GM12878 (cell line): ENCODE measurements around the gene ZBTB7B. TPM values are rescaled to one million over a fixed set of nuclear protein-coding genes. Genes with fewer than 3 reads are reported as not detected.

Experiments
- ATAC-seq: fragments of 200-7000 bp; cut with Tn5 transposase; 3 replicates; pipeline ENCODE4 v1.9.1; 2020; ENCODE audit warnings: mild to moderate bottlenecking, moderate library complexity
- BruUV-seq: library from RNA; stranded (reverse); fragments of 400-500 nt; replicated peaks from 2 replicates; lab custom pipeline; 2021; lab: Mats Ljungman, UMichigan
- CTCF ChIA-PET: fragments of 300-600 bp; sonication (Branson Sonifier 250); formaldehyde crosslinking; extraction: SDS; loops from one replicate; lab custom pipeline; 2021; ENCODE audit warnings: inconsistent platforms; lab: Yijun Ruan, JAX
- POLR2A ChIA-PET: fragments of 350-600 bp; formaldehyde crosslinking; extraction: SDS; loops from one replicate; lab custom pipeline; 2021; ENCODE audit warnings: inconsistent platforms; lab: Charles Lee
- RAD21 ChIA-PET: fragments of 300-600 bp; sonication (Branson Sonifier 250); formaldehyde crosslinking; loops from one replicate; lab custom pipeline; 2023; ENCODE audit warnings: antibody characterized with exemption; ENCODE audit not compliant: unreplicated experiment; lab: Charles Lee
- SMC1A ChIA-PET: fragments of 300-600 bp; sonication (Branson Sonifier 250); formaldehyde crosslinking; loops from one replicate; lab custom pipeline; 2023; ENCODE audit not compliant: unreplicated experiment, uncharacterized antibody; lab: Charles Lee
- DNase-seq: peaks from one replicate; pipeline ENCODE4 v3.0.0-alpha.2; 2011; ENCODE audit warnings: low read depth, low spot score
- FAIRE-seq: peaks from 3 replicates; lab custom pipeline; 2011; peaks lifted over from hg19 to GRCh38; lab: Jason Lieb, UNC
- H2AFZ ChIP-seq: 2 replicates; pipeline ENCODE4 v1.6.0; 2011; ENCODE audit warnings: low read depth, low read length, control low read depth; ENCODE audit not compliant: control insufficient read depth
- H3K27ac ChIP-seq: 2 replicates; pipeline ENCODE4 v1.5.1; 2011; ENCODE audit warnings: control low read depth; ENCODE audit not compliant: control insufficient read depth, insufficient read depth
- H3K27me3 ChIP-seq, 2 experiments: replicated peaks in 1 of 2; 2 replicates each; pipeline versions ENCODE4 v1.6.0 to v1.6.1; 2011; ENCODE audit warnings: low read length in 1 of 2; ENCODE audit not compliant: control insufficient read depth in 2 of 2, insufficient read depth in 2 of 2
- H3K36me3 ChIP-seq, 2 experiments: 2 replicates each; pipeline ENCODE4 v1.5.1; 2011; ENCODE audit warnings: low read length in 1 of 2; ENCODE audit not compliant: control insufficient read depth in 2 of 2, insufficient read depth in 2 of 2
- H3K4me1 ChIP-seq: 2 replicates; pipeline ENCODE4 v1.6.1; 2011; ENCODE audit warnings: mild to moderate bottlenecking, low read length, moderate library complexity, mixed read lengths; ENCODE audit not compliant: control insufficient read depth, insufficient read depth
- H3K4me2 ChIP-seq: 2 replicates; pipeline ENCODE4 v1.6.0; 2011; ENCODE audit warnings: control low read depth; ENCODE audit not compliant: control insufficient read depth, insufficient read depth
- H3K4me3 ChIP-seq: fragments of 200-600 bp; sonication (generic); 2 replicates; pipeline ENCODE4 v1.5.1; 2016
- H3K79me2 ChIP-seq: 2 replicates; pipeline ENCODE4 v1.6.0; 2011; ENCODE audit warnings: low read length; ENCODE audit not compliant: control insufficient read depth, insufficient read depth
- H3K9ac ChIP-seq: 2 replicates; pipeline ENCODE4 v1.8.0; 2011; ENCODE audit warnings: low read length, control low read depth, mixed read lengths; ENCODE audit not compliant: control insufficient read depth, insufficient read depth
- H3K9me3 ChIP-seq: replicated peaks from 3 replicates; pipeline ENCODE4 v1.5.1; 2011; ENCODE audit warnings: mild to moderate bottlenecking, low read length; ENCODE audit not compliant: control insufficient read depth, insufficient read depth
- H4K20me1 ChIP-seq: 2 replicates; pipeline ENCODE4 v1.6.0; 2011; ENCODE audit not compliant: control insufficient read depth, insufficient read depth
- KLF5 ChIP-seq: fragments of 450-650 bp; IDR thresholded peaks from 2 replicates; pipeline ENCODE4 v1.6.1; 2014; ENCODE audit warnings: mild to moderate bottlenecking; ENCODE audit not compliant: partially characterized antibody
- RFX5 ChIP-seq: IDR thresholded peaks from 2 replicates; pipeline ENCODE4 v1.6.1; 2011; ENCODE audit warnings: low read depth, low read length, improper control_type of control experiment
- ZNF274 ChIP-seq: IDR thresholded peaks from one replicate; pipeline ENCODE4 v1.8.0; 2011; ENCODE audit not compliant: insufficient read length, insufficient read depth
- WGBS: methylation state at CpG from one replicate; pipeline ENCODE4 v1.1.6; 2016; ENCODE audit warnings: low lambda C conversion rate; ENCODE audit not compliant: insufficient replicate concordance, insufficient coverage; ENCODE audit errors: missing lambda C conversion rate; 5-methylcytosine and 5-hydroxymethylcytosine counted together
- in situ Hi-C: fragments of 300-500 bp; cut with MboI; formaldehyde crosslinking; loops from 9 replicates; pipeline ENCODE4 v1.14.3; 2018; ENCODE audit warnings: mixed read lengths
- intact Hi-C: fragments of 100-400 bp; cut with micrococcal nuclease; formaldehyde crosslinking; loops from one replicate; pipeline ENCODE4 v1.14.2; 2022; ENCODE audit not compliant: unreplicated experiment
- polyA plus RNA-seq, 11 experiments: library from polyadenylated mRNA; depleted of rRNA in 4 of 11; unstranded in 6 of 11; stranded (reverse) in 5 of 11; fragments of >200 nt; fragmentation: Nextera tagmentation in 4 of 11; fragmentation: Illumina TruSeq in 1 of 11; extraction: Ambion mirVana in 4 of 11; extraction: Trizol in 1 of 11; gene quantifications; 1 replicate in 1 of 11; 2 replicates in 10 of 11; pipeline versions ENCODE4 v1.2.1 to v1.2.3, GENCODE V29; 2011 to 2016; ENCODE audit warnings: inconsistent platforms in 2 of 11, missing spikeins in 2 of 11, low read depth in 1 of 11
- total RNA-seq, 4 experiments: library from RNA; depleted of rRNA in 3 of 4; stranded (reverse); fragments of >200 nt in 3 of 4; fragmentation: Illumina TruSeq in 1 of 4; extraction: Trizol in 1 of 4; gene quantifications; 2 replicates each; pipeline versions ENCODE4 v1.2.1 to v1.2.3, GENCODE V29; 2013 to 2021
- TF ChIP-seq, protein P1 (sequence below): fragments of 450-650 bp; IDR thresholded peaks from 2 replicates; pipeline ENCODE4 v1.6.1; 2014; ENCODE audit warnings: mild to moderate bottlenecking
- TF ChIP-seq, protein P2 (sequence below): fragments of 450-650 bp; formaldehyde crosslinking; IDR thresholded peaks from 2 replicates; pipeline ENCODE4 v1.4.0; 2020; ENCODE audit warnings: mild to moderate bottlenecking, moderate library complexity
- TF ChIP-seq, protein P3 (sequence below): fragments of 450-650 bp; formaldehyde crosslinking; IDR thresholded peaks from 2 replicates; pipeline ENCODE4 v1.4.0; 2022; ENCODE audit warnings: mild to moderate bottlenecking, moderate library complexity
- TF ChIP-seq, protein P4 (sequence below): fragments of 450-650 bp; IDR thresholded peaks from 2 replicates; pipeline ENCODE4 v1.6.1; 2018; ENCODE audit warnings: mild to moderate bottlenecking, low read depth, moderate library complexity; ENCODE audit not compliant: partially characterized antibody

ZBTB7B gene
- total and polyA plus RNA-seq, 10 of the 15 experiments (the other 5 are each of a cell fraction or from before 2014, with no cell fraction given) = 0.11 to 44.9 (median 11.3) TPM

DNA sequence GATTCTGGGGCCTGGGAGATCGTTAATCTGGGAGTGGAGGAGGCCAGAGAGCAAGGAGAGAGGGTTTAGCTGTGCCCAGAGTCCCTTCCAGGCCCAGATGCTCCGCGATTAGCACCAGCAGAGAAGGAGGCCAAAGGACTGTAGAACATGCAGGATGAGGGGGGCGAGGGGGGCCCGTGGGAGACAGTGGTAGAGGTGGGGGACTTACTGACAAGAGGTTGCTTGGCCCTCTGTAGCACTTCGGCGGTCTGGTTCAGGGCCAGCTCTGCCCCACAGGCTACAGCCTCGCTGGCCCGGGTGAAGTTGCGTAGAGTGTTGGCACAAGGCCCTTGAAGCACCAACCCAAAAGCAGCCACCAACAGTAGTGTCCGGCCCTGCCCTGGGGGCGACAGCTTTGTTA, 30.3 kb downstream of the ZBTB7B start:
- FAIRE-seq (no peak), ATAC-seq (no peak), DNase-seq (no peak)
- RAD21 ChIA-PET = no interaction called here
- no peaks in the 10 kb centered on the region for H3K36me3 ChIP-seq
- no peak overlapping the region for H3K4me3 ChIP-seq
- H3K9me3 ChIP-seq = no peaks in the 10 kb centered on the region
- H3K27ac ChIP-seq = no peak overlapping the region
- no TSS peak for BruUV-seq
- no peak for TF ChIP-seq RFX5
- no peak for TF ChIP-seq KLF5
- TF ChIP-seq, protein P1, sequence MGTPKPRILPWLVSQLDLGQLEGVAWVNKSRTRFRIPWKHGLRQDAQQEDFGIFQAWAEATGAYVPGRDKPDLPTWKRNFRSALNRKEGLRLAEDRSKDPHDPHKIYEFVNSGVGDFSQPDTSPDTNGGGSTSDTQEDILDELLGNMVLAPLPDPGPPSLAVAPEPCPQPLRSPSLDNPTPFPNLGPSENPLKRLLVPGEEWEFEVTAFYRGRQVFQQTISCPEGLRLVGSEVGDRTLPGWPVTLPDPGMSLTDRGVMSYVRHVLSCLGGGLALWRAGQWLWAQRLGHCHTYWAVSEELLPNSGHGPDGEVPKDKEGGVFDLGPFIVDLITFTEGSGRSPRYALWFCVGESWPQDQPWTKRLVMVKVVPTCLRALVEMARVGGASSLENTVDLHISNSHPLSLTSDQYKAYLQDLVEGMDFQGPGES = no peak
- TF ChIP-seq, protein P2, sequence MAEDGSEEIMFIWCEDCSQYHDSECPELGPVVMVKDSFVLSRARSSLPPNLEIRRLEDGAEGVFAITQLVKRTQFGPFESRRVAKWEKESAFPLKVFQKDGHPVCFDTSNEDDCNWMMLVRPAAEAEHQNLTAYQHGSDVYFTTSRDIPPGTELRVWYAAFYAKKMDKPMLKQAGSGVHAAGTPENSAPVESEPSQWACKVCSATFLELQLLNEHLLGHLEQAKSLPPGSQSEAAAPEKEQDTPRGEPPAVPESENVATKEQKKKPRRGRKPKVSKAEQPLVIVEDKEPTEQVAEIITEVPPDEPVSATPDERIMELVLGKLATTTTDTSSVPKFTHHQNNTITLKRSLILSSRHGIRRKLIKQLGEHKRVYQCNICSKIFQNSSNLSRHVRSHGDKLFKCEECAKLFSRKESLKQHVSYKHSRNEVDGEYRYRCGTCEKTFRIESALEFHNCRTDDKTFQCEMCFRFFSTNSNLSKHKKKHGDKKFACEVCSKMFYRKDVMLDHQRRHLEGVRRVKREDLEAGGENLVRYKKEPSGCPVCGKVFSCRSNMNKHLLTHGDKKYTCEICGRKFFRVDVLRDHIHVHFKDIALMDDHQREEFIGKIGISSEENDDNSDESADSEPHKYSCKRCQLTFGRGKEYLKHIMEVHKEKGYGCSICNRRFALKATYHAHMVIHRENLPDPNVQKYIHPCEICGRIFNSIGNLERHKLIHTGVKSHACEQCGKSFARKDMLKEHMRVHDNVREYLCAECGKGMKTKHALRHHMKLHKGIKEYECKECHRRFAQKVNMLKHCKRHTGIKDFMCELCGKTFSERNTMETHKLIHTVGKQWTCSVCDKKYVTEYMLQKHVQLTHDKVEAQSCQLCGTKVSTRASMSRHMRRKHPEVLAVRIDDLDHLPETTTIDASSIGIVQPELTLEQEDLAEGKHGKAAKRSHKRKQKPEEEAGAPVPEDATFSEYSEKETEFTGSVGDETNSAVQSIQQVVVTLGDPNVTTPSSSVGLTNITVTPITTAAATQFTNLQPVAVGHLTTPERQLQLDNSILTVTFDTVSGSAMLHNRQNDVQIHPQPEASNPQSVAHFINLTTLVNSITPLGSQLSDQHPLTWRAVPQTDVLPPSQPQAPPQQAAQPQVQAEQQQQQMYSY = no peak
- TF ChIP-seq, protein P3, sequence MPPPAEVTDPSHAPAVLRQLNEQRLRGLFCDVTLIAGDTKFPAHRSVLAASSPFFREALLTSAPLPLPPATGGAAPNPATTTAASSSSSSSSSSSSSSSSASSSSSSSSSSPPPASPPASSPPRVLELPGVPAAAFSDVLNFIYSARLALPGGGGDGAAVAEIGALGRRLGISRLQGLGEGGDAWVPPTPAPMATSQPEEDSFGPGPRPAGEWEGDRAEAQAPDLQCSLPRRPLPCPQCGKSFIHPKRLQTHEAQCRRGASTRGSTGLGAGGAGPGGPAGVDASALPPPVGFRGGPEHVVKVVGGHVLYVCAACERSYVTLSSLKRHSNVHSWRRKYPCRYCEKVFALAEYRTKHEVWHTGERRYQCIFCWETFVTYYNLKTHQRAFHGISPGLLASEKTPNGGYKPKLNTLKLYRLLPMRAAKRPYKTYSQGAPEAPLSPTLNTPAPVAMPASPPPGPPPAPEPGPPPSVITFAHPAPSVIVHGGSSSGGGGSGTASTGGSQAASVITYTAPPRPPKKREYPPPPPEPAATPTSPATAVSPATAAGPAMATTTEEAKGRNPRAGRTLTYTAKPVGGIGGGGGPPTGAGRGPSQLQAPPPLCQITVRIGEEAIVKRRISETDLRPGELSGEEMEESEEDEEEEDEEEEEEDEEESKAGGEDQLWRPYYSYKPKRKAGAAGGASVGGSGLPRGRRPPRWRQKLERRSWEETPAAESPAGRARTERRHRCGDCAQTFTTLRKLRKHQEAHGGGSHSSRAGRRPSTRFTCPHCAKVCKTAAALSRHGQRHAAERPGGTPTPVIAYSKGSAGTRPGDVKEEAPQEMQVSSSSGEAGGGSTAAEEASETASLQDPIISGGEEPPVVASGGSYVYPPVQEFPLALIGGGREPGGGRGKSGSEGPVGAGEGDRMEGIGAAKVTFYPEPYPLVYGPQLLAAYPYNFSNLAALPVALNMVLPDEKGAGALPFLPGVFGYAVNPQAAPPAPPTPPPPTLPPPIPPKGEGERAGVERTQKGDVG = no peak
- TF ChIP-seq, protein P4, sequence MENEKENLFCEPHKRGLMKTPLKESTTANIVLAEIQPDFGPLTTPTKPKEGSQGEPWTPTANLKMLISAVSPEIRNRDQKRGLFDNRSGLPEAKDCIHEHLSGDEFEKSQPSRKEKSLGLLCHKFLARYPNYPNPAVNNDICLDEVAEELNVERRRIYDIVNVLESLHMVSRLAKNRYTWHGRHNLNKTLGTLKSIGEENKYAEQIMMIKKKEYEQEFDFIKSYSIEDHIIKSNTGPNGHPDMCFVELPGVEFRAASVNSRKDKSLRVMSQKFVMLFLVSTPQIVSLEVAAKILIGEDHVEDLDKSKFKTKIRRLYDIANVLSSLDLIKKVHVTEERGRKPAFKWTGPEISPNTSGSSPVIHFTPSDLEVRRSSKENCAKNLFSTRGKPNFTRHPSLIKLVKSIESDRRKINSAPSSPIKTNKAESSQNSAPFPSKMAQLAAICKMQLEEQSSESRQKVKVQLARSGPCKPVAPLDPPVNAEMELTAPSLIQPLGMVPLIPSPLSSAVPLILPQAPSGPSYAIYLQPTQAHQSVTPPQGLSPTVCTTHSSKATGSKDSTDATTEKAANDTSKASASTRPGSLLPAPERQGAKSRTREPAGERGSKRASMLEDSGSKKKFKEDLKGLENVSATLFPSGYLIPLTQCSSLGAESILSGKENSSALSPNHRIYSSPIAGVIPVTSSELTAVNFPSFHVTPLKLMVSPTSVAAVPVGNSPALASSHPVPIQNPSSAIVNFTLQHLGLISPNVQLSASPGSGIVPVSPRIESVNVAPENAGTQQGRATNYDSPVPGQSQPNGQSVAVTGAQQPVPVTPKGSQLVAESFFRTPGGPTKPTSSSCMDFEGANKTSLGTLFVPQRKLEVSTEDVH = no peak
- no peak for TF ChIP-seq ZNF274
- CTCF ChIA-PET = interaction anchor here (1.4 kb wide), 1 partner anchor 12 kb away, joined by 4 read pairs; no protein-coding TSS in a partner anchor
- no peaks in the 10 kb centered on the region for H3K79me2 ChIP-seq
- peaks cover 0 to 3% of the 10 kb centered on the region in 2 experiments; a peak in 1 of 4 replicates for H3K27me3 ChIP-seq
- POLR2A ChIA-PET = interaction anchor here (1.3 kb wide), 1 partner anchor 50 kb away, joined by 4 read pairs; the partner anchor contains the start of gene FLAD1
- H4K20me1 ChIP-seq = no peaks in the 10 kb centered on the region
- no peak overlapping the region for H2AFZ ChIP-seq
- intact Hi-C loops = no loop called here
- H3K4me2 ChIP-seq = no peak overlapping the region
- H3K4me1 ChIP-seq = no peaks in the 10 kb centered on the region
- SMC1A ChIA-PET = no interaction called here
- in situ Hi-C loops = no loop called here
- 52% methylated on average over 12 of the region's 12 CpGs for WGBS
- H3K9ac ChIP-seq = no peak overlapping the region
